Activated CD4-positive, alpha-beta T cell treated with anti-CD3 and anti-CD28 coated beads, Interleukin-2, amount 10 ng/mL, durations not matched to agents 7 days and 5 days (primary cell): ENCODE measurements around the gene JUNB. TPM values are rescaled to one million over a fixed set of nuclear protein-coding genes. Genes with fewer than 3 reads are reported as not detected.

ENCODE experiments used
- microRNA-seq: library from miRNA; unstranded; fragments of <30 nt; microRNA quantifications from one replicate; pipeline ENCODE4 v1.2.0, GENCODE V29; 2021; ENCODE audit warnings: borderline microRNAs expressed, borderline replicate concordance
- total RNA-seq, 2 experiments: library from RNA; stranded (reverse); gene quantifications; one replicate each; pipeline ENCODE4 v1.2.3, GENCODE V29; 2021

Gene JUNB
- total RNA-seq, 2 experiments from 2014 or later = 66.7 to 78.4 TPM

Small RNA genes lying within 50 kb of the gene (microRNA-seq; reads per million reads assigned to microRNA genes)
- not detected for gene MIR5684

Other genes starting within 250 kb of the JUNB start
- 10 to 100 TPM; 11.1 to 12.1 TPM for gene ZNF564, start 240.0 kb upstream of the JUNB start, total RNA-seq
- 10 to 100 TPM; 15.1 to 15.8 TPM for gene ZNF490, start 180.7 kb upstream of the JUNB start, total RNA-seq
- 10 to 100 TPM; 31.3 to 37.3 TPM for gene ZNF791, start 180.6 kb upstream of the JUNB start, total RNA-seq
- gene MAN2B1, start 124.7 kb upstream of the JUNB start, total RNA-seq = 100 to 1,000 TPM; 130 to 143 TPM
- 10 to 100 TPM; 14.4 to 19.6 TPM for gene WDR83, start 124.7 kb upstream of the JUNB start, total RNA-seq
- 100 to 1,000 TPM in 1 of 2 experiments, 10 to 100 TPM in 1; 89.9 to 102 TPM for gene DHPS, start 109.6 kb upstream of the JUNB start, total RNA-seq
- gene GNG14, start 103.5 kb upstream of the JUNB start, total RNA-seq = not detected
- 1 to 10 TPM; 5.3 to 5.9 TPM for gene FBXW9, start 94.9 kb upstream of the JUNB start, total RNA-seq
- gene TNPO2, start 67.6 kb upstream of the JUNB start, total RNA-seq = 10 to 100 TPM; 80.5 to 90.7 TPM
- 100 to 1,000 TPM; 222 to 226 TPM for gene TRIR, start 56.8 kb upstream of the JUNB start, total RNA-seq
- gene GET3, start 54.0 kb upstream of the JUNB start, total RNA-seq = 10 to 100 TPM; 67.2 to 68.3 TPM
- not detected for gene BEST2, start 39.7 kb upstream of the JUNB start, total RNA-seq
- gene HOOK2, start 15.9 kb upstream of the JUNB start, total RNA-seq = 10 to 100 TPM; 13.9 to 14.0 TPM
- gene PRDX2, start 10.3 kb downstream of the JUNB start, total RNA-seq = 100 to 1,000 TPM; 274 to 288 TPM
- 10 to 100 TPM; 27.0 to 31.1 TPM for gene THSD8, start 10.6 kb downstream of the JUNB start, total RNA-seq
- 10 to 100 TPM; 34.9 to 39.3 TPM for gene RNASEH2A, start 15.1 kb downstream of the JUNB start, total RNA-seq
- gene RTBDN, start 43.1 kb downstream of the JUNB start, total RNA-seq = not detected
- under 1 TPM; 0.35 to 0.67 TPM for gene MAST1, start 47.0 kb downstream of the JUNB start, total RNA-seq
- 10 to 100 TPM; 28.8 to 30.0 TPM for gene DNASE2, start 90.0 kb downstream of the JUNB start, total RNA-seq
- gene KLF1, start 95.7 kb downstream of the JUNB start, total RNA-seq = under 1 TPM in 1 of 2 experiments, not detected in 1; 0.20 TPM
- gene GCDH, start 99.7 kb downstream of the JUNB start, total RNA-seq = 10 to 100 TPM; 35.4 to 41.7 TPM
- gene SYCE2, start 127.8 kb downstream of the JUNB start, total RNA-seq = 1 to 10 TPM; 3.2 to 4.5 TPM
- gene FARSA, start 142.2 kb downstream of the JUNB start, total RNA-seq = 10 to 100 TPM; 85.7 to 90.6 TPM
- 100 to 1,000 TPM; 726 to 779 TPM for gene CALR, start 147.1 kb downstream of the JUNB start, total RNA-seq
- 100 to 1,000 TPM; 120 to 131 TPM for gene RAD23A, start 154.4 kb downstream of the JUNB start, total RNA-seq
- gene GADD45GIP1, start 165.7 kb downstream of the JUNB start, total RNA-seq = 10 to 100 TPM; 14.9 to 16.5 TPM
- gene DAND5, start 178.1 kb downstream of the JUNB start, total RNA-seq = under 1 TPM; 0.15 to 0.20 TPM
- 1 to 10 TPM; 1.2 to 1.5 TPM for gene NFIX, start 204.0 kb downstream of the JUNB start, total RNA-seq